HCT116 (cell line): ENCODE measurements around the gene SOX1. TPM values are rescaled to one million over a fixed set of nuclear protein-coding genes. Genes with fewer than 3 reads are reported as not detected.

Experiments used
- ATAC-seq: fragments of 200-7000 bp; cut with Tn5 transposase; 2 replicates; pipeline ENCODE4 v1.9.1; 2020; ENCODE audit warnings: mild to moderate bottlenecking, moderate library complexity
- BruUV-seq: library from RNA; stranded (reverse); fragments of 400-500 nt; replicated peaks from 2 replicates; lab custom pipeline; 2021; lab: Mats Ljungman, UMichigan
- CTCF ChIA-PET: fragments of 300-600 bp; sonication (Branson Sonifier 250); formaldehyde crosslinking; loops from one replicate; lab custom pipeline; 2021; ENCODE audit warnings: antibody characterized with exemption; lab: Charles Lee
- POLR2A ChIA-PET: fragments of 300-600, 350-600 bp; sonication (Branson Sonifier 250); formaldehyde crosslinking; loops from one replicate; lab custom pipeline; 2021; ENCODE audit warnings: antibody characterized with exemption; lab: Charles Lee
- RAD21 ChIA-PET, 2 experiments: fragments of 300-600 bp; sonication (Branson Sonifier 250); formaldehyde crosslinking; loops; one replicate each; lab custom pipeline; 2023; ENCODE audit warnings: low total read pairs in 2 of 2; ENCODE audit not compliant: uncharacterized antibody in 2 of 2, unreplicated experiment in 2 of 2, low non-redundant PET in 1 of 2; lab: Charles Lee
- DNase-seq: peaks from one replicate; pipeline ENCODE4 v3.0.0-alpha.2; 2010; ENCODE audit warnings: low read depth, low spot score
- H2AFZ ChIP-seq: fragments of 200-600 bp; shearing (Covaris generic), sonication (generic); 2 replicates; pipeline ENCODE4 v1.6.1; 2017; ENCODE audit warnings: low read depth, mixed run types, mixed read lengths, antibody characterized with exemption, low read length; ENCODE audit not compliant: poor library complexity, severe bottlenecking
- H3K27ac ChIP-seq: 2 replicates; pipeline ENCODE4 v1.5.1; 2012; ENCODE audit warnings: low read depth, low read length
- H3K27me3 ChIP-seq: fragments of 200-600 bp; sonication (generic); 2 replicates; pipeline ENCODE4 v1.6.1; 2016; ENCODE audit warnings: mixed run types, low read length, mixed read lengths; ENCODE audit not compliant: insufficient read depth
- H3K36me3 ChIP-seq, 2 experiments: fragments of 200-500 bp in 1 of 2; fragments of 200-600 bp in 1 of 2; sonication (Bioruptor generic) in 1 of 2; sonication (generic) in 1 of 2; 2 replicates each; pipeline versions ENCODE4 v1.5.1 to v1.6.1; 2014 to 2016; ENCODE audit warnings: low read length in 2 of 2, inconsistent platforms in 1 of 2, mixed read lengths in 1 of 2, mixed run types in 1 of 2; ENCODE audit not compliant: insufficient read depth in 2 of 2, control insufficient read depth in 1 of 2
- H3K4me1 ChIP-seq, 2 experiments: fragments of 200-600 bp in 1 of 2; sonication (generic) in 1 of 2; 2 replicates each; pipeline versions ENCODE4 v1.5.1 to v1.6.1; 2012 to 2017; ENCODE audit warnings: low read length in 2 of 2, inconsistent platforms in 1 of 2, mild to moderate bottlenecking in 1 of 2, mixed read lengths in 1 of 2, mixed run types in 1 of 2, moderate library complexity in 1 of 2; ENCODE audit not compliant: insufficient read depth in 2 of 2, control insufficient read depth in 1 of 2
- H3K4me2 ChIP-seq: fragments of 200-600 bp; sonication (generic); 2 replicates; pipeline ENCODE4 v1.6.1; 2017; ENCODE audit warnings: mixed run types, low read length, mixed read lengths
- H3K4me3 ChIP-seq, 2 experiments: fragments of 200-600 bp in 1 of 2; sonication (generic) in 1 of 2; replicated peaks in 1 of 2; 2 replicates each; pipeline ENCODE4 v1.5.1; 2011 to 2016; ENCODE audit warnings: low read length in 2 of 2, control low read depth in 1 of 2, low read depth in 1 of 2, mild to moderate bottlenecking in 1 of 2, mixed read lengths in 1 of 2, mixed run types in 1 of 2
- H3K79me2 ChIP-seq: fragments of 200-600 bp; sonication (generic); 2 replicates; pipeline ENCODE4 v1.6.1; 2017; ENCODE audit warnings: mild to moderate bottlenecking, mixed run types, low read length, moderate library complexity, mixed read lengths; ENCODE audit not compliant: insufficient read depth
- H3K9ac ChIP-seq: fragments of 200-600 bp; sonication (generic); 2 replicates; pipeline ENCODE4 v1.6.1; 2016; ENCODE audit warnings: low read length, mixed read lengths
- H3K9me2 ChIP-seq: fragments of 200-600 bp; sonication (generic), shearing (Covaris generic); 2 replicates; pipeline ENCODE4 v1.6.1; 2017; ENCODE audit warnings: mixed run types, mild to moderate bottlenecking, moderate library complexity; ENCODE audit not compliant: insufficient read depth
- H3K9me3 ChIP-seq, 2 experiments: fragments of 200-500 bp in 1 of 2; fragments of 200-600 bp in 1 of 2; sonication (Bioruptor generic) in 1 of 2; sonication (generic) in 1 of 2; 2 replicates each; pipeline ENCODE4 v1.6.1; 2014 to 2017; ENCODE audit warnings: low read length in 2 of 2, mixed read lengths in 2 of 2, inconsistent platforms in 1 of 2, low read depth in 1 of 2, mild to moderate bottlenecking in 1 of 2, mixed run types in 1 of 2, moderate library complexity in 1 of 2; ENCODE audit not compliant: control insufficient read depth in 1 of 2, insufficient read depth in 1 of 2
- H4K20me1 ChIP-seq: fragments of 200-600 bp; sonication (generic), shearing (Covaris generic); 2 replicates; pipeline ENCODE4 v1.6.1; 2017; ENCODE audit warnings: mixed run types, mild to moderate bottlenecking, moderate library complexity; ENCODE audit not compliant: insufficient read depth
- EGR1 ChIP-seq: IDR thresholded peaks from 2 replicates; pipeline ENCODE4 v1.6.1; 2012; ENCODE audit warnings: low read depth
- EZH2 ChIP-seq: fragments of 200-600 bp; sonication (generic); IDR thresholded peaks from 2 replicates; pipeline ENCODE4 v1.6.1; 2017; ENCODE audit warnings: antibody characterized with exemption, mixed run types
- EZH2phosphoT487 ChIP-seq: fragments of 200-600 bp; IDR thresholded peaks from 2 replicates; pipeline ENCODE4 v1.6.1; 2018; ENCODE audit warnings: antibody characterized with exemption, borderline replicate concordance
- FOSL1 ChIP-seq: IDR thresholded peaks from 2 replicates; pipeline ENCODE4 v1.6.1; 2012; ENCODE audit warnings: low read depth
- POLR2A ChIP-seq: IDR thresholded peaks from 2 replicates; pipeline ENCODE4 v1.7.0; 2011; ENCODE audit warnings: borderline replicate concordance; ENCODE audit not compliant: insufficient read depth, insufficient read length; ENCODE audit errors: extremely low read depth
- SIN3A ChIP-seq: IDR thresholded peaks from 2 replicates; pipeline ENCODE4 v1.6.1; 2012; ENCODE audit warnings: low read depth
- TCF7L2 ChIP-seq: IDR thresholded peaks from 2 replicates; pipeline ENCODE4 v1.7.0; 2011; ENCODE audit warnings: borderline replicate concordance, inconsistent platforms; ENCODE audit not compliant: insufficient read depth, insufficient read length; ENCODE audit errors: extremely low read depth
- intact Hi-C: fragments of 100-400 bp; cut with micrococcal nuclease; formaldehyde crosslinking; loops from 2 replicates; pipeline ENCODE4 v1.10.0; 2022
- total RNA-seq: library from RNA; stranded (reverse); gene quantifications from one replicate; pipeline ENCODE4 v1.2.1, GENCODE V29; 2021; ENCODE audit not compliant: unreplicated experiment
- TF ChIP-seq, protein P1 (sequence below): IDR thresholded peaks from 2 replicates; pipeline ENCODE4 v1.6.1; 2012; ENCODE audit warnings: low read depth

The SOX1 gene
- total RNA-seq, 1 experiment from 2014 or later: not detected

DNA sequence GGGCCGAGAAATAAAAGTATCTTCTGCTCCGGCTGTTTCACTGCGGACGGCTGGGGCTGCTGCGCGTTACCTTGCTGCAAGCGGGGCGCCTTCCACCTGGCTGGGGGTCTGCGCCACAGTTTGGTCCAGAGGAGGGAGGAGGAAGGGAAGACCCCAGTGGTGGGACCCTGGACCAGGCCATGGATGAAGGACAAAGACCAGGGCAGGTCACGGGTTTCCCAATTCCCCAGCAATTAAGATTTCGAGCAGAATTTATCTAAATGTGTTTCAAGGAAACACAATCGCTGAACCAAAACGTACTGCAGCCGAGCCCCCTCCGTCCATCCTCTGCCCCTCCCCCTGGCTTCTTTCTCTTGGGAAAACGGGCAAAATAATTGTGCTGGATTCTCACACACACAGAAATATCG, 2.9 kb downstream of the SOX1 start:
- no peak overlapping the region for H3K4me2 ChIP-seq

More for the DNA sequence above, 2.9 kb downstream of the SOX1 start:
- no peak for ATAC-seq
- TF ChIP-seq TCF7L2 (no peak), EZH2 (no peak), FOSL1 (no peak), POLR2A (no peak), EZH2phosphoT487 (no peak), SIN3A (no peak), EGR1 (no peak)
- TF ChIP-seq, protein P1, sequence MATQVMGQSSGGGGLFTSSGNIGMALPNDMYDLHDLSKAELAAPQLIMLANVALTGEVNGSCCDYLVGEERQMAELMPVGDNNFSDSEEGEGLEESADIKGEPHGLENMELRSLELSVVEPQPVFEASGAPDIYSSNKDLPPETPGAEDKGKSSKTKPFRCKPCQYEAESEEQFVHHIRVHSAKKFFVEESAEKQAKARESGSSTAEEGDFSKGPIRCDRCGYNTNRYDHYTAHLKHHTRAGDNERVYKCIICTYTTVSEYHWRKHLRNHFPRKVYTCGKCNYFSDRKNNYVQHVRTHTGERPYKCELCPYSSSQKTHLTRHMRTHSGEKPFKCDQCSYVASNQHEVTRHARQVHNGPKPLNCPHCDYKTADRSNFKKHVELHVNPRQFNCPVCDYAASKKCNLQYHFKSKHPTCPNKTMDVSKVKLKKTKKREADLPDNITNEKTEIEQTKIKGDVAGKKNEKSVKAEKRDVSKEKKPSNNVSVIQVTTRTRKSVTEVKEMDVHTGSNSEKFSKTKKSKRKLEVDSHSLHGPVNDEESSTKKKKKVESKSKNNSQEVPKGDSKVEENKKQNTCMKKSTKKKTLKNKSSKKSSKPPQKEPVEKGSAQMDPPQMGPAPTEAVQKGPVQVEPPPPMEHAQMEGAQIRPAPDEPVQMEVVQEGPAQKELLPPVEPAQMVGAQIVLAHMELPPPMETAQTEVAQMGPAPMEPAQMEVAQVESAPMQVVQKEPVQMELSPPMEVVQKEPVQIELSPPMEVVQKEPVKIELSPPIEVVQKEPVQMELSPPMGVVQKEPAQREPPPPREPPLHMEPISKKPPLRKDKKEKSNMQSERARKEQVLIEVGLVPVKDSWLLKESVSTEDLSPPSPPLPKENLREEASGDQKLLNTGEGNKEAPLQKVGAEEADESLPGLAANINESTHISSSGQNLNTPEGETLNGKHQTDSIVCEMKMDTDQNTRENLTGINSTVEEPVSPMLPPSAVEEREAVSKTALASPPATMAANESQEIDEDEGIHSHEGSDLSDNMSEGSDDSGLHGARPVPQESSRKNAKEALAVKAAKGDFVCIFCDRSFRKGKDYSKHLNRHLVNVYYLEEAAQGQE: no peak
- no peak overlapping the region for H3K4me3 ChIP-seq
- H3K27me3 ChIP-seq: no peaks in the 10 kb centered on the region
- no peaks in the 10 kb centered on the region for H3K9me3 ChIP-seq
- DNase-seq: no peak
- intact Hi-C loops: no loop called here
- no TSS peak for BruUV-seq
- no peaks in the 10 kb centered on the region for H3K9me2 ChIP-seq
- H4K20me1 ChIP-seq: no peaks in the 10 kb centered on the region
- no peaks in the 10 kb centered on the region for H3K36me3 ChIP-seq
- no peak overlapping the region for H3K9ac ChIP-seq
- POLR2A ChIA-PET: no interaction called here
- H3K4me1 ChIP-seq: no peaks in the 10 kb centered on the region
- no peaks in the 10 kb centered on the region for H3K79me2 ChIP-seq
- RAD21 ChIA-PET: no interaction called here
- H2AFZ ChIP-seq: no peak overlapping the region
- CTCF ChIA-PET: no interaction called here
- no peak overlapping the region for H3K27ac ChIP-seq
